Measurements from ENCODE around the gene TBX1. TPM values are rescaled to one million over a fixed set of nuclear protein-coding genes. Genes with fewer than 3 reads are reported as not detected.
"Not testable (repeated sequence)": the region's sequence is repeated elsewhere in the genome, so short reads cannot be mapped to it uniquely, and the experiment has no call there.

Gene TBX1
- total RNA-seq, 2 donors from 2014 or later = 1.1 to 2.9 TPM

- Mint-ChIP-seq H3K9me3 (no peaks in the 10 kb centered on the region), H3K4me3 (no peak overlapping the region), H3K4me1 (ENCODE audit: low read depth in 2 of 2) (peaks cover 0 to 18% of the 10 kb centered on the region in 2 donors), H3K27ac (no peak overlapping the region), H3K36me3 (no peaks in the 10 kb centered on the region), H3K27me3 (peaks cover 19 to 28% of the 10 kb centered on the region in 2 donors)
- ATAC-seq (no peak), DNase-seq (ENCODE audit: low spot score) (no peak)
Measured at GRCh38 chr22:19766240-19766510, 5.6 kb downstream of the TBX1 start.

GRCh38 chr22:19766511-19767426, 6.2 kb downstream of the TBX1 start:
- Mint-ChIP-seq H3K27me3 (peaks cover 16 to 31% of the 10 kb centered on the region in 2 donors), H3K27ac (no peak overlapping the region), H3K4me3 (peak overlapping the region; percentile 56), H3K36me3 (no peaks in the 10 kb centered on the region), H3K4me1 (ENCODE audit: low read depth in 2 of 2) (peaks cover 0 to 15% of the 10 kb centered on the region in 2 donors), H3K9me3 (no peaks in the 10 kb centered on the region)
- peak; percentile 78 for DNase-seq (ENCODE audit: low spot score)
- ATAC-seq = peak; percentile 74 to 81

- peak in 1 of 2 donors; percentile 61 for ATAC-seq
- Mint-ChIP-seq H3K4me1 (ENCODE audit: low read depth in 2 of 2) (peaks cover 0 to 15% of the 10 kb centered on the region in 2 donors), H3K27ac (no peak overlapping the region), H3K4me3 (peak overlapping the region; percentile 56), H3K36me3 (no peaks in the 10 kb centered on the region), H3K9me3 (no peaks in the 10 kb centered on the region), H3K27me3 (peaks cover 14 to 40% of the 10 kb centered on the region in 2 donors)
- no peak for DNase-seq (ENCODE audit: low spot score)
Measured at GRCh38 chr22:19767427-19768341, 7.1 kb downstream of the TBX1 start.

GRCh38 chr22:19769393-19769715, 8.8 kb downstream of the TBX1 start:
- Mint-ChIP-seq H3K27ac (no peak overlapping the region), H3K36me3 (no peaks in the 10 kb centered on the region), H3K4me1 (ENCODE audit: low read depth in 2 of 2) (peaks cover 0 to 15% of the 10 kb centered on the region in 2 donors), H3K9me3 (no peaks in the 10 kb centered on the region), H3K27me3 (peaks cover 14 to 42% of the 10 kb centered on the region in 2 donors), H3K4me3 (no peak overlapping the region)
- DNase-seq (ENCODE audit: low spot score) (no peak), ATAC-seq (no peak)

GRCh38 chr22:19770349-19771220, 10.0 kb downstream of the TBX1 start:
- Mint-ChIP-seq H3K36me3 (no peaks in the 10 kb centered on the region), H3K27ac (no peak overlapping the region), H3K4me1 (ENCODE audit: low read depth in 2 of 2) (peaks cover 0 to 13% of the 10 kb centered on the region in 2 donors), H3K27me3 (peaks cover 10 to 37% of the 10 kb centered on the region in 2 donors), H3K4me3 (no peak overlapping the region), H3K9me3 (no peaks in the 10 kb centered on the region)
- DNase-seq (ENCODE audit: low spot score) (no peak), ATAC-seq (no peak)

GRCh38 chr22:19772422-19772672, 11.8 kb downstream of the TBX1 start:
- H3K36me3 Mint-ChIP-seq = no peaks in the 10 kb centered on the region
- peaks cover 10 to 33% of the 10 kb centered on the region in 2 donors for H3K27me3 Mint-ChIP-seq
- ATAC-seq (no peak), DNase-seq (ENCODE audit: low spot score) (no peak)
- no peak overlapping the region for H3K27ac Mint-ChIP-seq
- peaks cover 0 to 14% of the 10 kb centered on the region in 2 donors for H3K4me1 Mint-ChIP-seq (ENCODE audit: low read depth in 2 of 2)
- no peak overlapping the region for H3K4me3 Mint-ChIP-seq
- H3K9me3 Mint-ChIP-seq = no peaks in the 10 kb centered on the region

GRCh38 chr22:19772673-19773469, 12.3 kb downstream of the TBX1 start:
- no peak for DNase-seq (ENCODE audit: low spot score)

GRCh38 chr22:19773470-19774040, 13.0 kb downstream of the TBX1 start:
- H3K36me3 Mint-ChIP-seq = no peaks in the 10 kb centered on the region
- H3K27ac Mint-ChIP-seq = no peak overlapping the region
- peaks cover 0 to 11% of the 10 kb centered on the region in 2 donors for H3K4me1 Mint-ChIP-seq (ENCODE audit: low read depth in 2 of 2)
- no peaks in the 10 kb centered on the region for H3K9me3 Mint-ChIP-seq
- no peak overlapping the region for H3K4me3 Mint-ChIP-seq
- DNase-seq (ENCODE audit: low spot score) (no peak), ATAC-seq (no peak)
- H3K27me3 Mint-ChIP-seq = peaks cover 10 to 27% of the 10 kb centered on the region in 2 donors

More at GRCh38 chr22:19772673-19773469, 12.3 kb downstream of the TBX1 start:
- no peak overlapping the region for H3K4me3 Mint-ChIP-seq
- peaks cover 0 to 11% of the 10 kb centered on the region in 2 donors for H3K4me1 Mint-ChIP-seq (ENCODE audit: low read depth in 2 of 2)
- no peak for ATAC-seq
- peaks cover 10 to 28% of the 10 kb centered on the region in 2 donors for H3K27me3 Mint-ChIP-seq
- no peak overlapping the region for H3K27ac Mint-ChIP-seq
- no peaks in the 10 kb centered on the region for H3K9me3 Mint-ChIP-seq
- no peaks in the 10 kb centered on the region for H3K36me3 Mint-ChIP-seq

GRCh38 chr22:19774628-19775027, 14.1 kb downstream of the TBX1 start:
- Mint-ChIP-seq H3K4me1 (ENCODE audit: low read depth in 2 of 2) (peaks cover 0 to 7% of the 10 kb centered on the region in 2 donors), H3K4me3 (no peak overlapping the region), H3K27me3 (peaks cover 7 to 22% of the 10 kb centered on the region in 2 donors), H3K36me3 (no peaks in the 10 kb centered on the region), H3K9me3 (no peaks in the 10 kb centered on the region), H3K27ac (no peak overlapping the region)
- no peak for ATAC-seq
- no peak for DNase-seq (ENCODE audit: low spot score)

GRCh38 chr22:19775496-19776325, 15.1 kb downstream of the TBX1 start:
- H3K27ac Mint-ChIP-seq = no peak overlapping the region
- ATAC-seq (no peak), DNase-seq (ENCODE audit: low spot score) (no peak)
- no peak overlapping the region for H3K4me3 Mint-ChIP-seq
- no peaks in the 10 kb centered on the region for H3K36me3 Mint-ChIP-seq
- H3K27me3 Mint-ChIP-seq = peaks cover 2 to 14% of the 10 kb centered on the region in 2 donors
- H3K9me3 Mint-ChIP-seq = no peaks in the 10 kb centered on the region
- H3K4me1 Mint-ChIP-seq (ENCODE audit: low read depth in 2 of 2) = peaks cover 0 to 8% of the 10 kb centered on the region in 2 donors

GRCh38 chr22:19776433-19777031, 16.0 kb downstream of the TBX1 start:
- H3K27me3 Mint-ChIP-seq = peaks cover 2 to 18% of the 10 kb centered on the region in 2 donors

GRCh38 chr22:19777192-19777591, 16.6 kb downstream of the TBX1 start:
- peaks cover 0 to 15% of the 10 kb centered on the region in 2 donors for H3K27me3 Mint-ChIP-seq
- not testable (repeated sequence) for H3K4me1 Mint-ChIP-seq (ENCODE audit: low read depth in 2 of 2); H3K27ac Mint-ChIP-seq; ATAC-seq; H3K36me3 Mint-ChIP-seq; DNase-seq (ENCODE audit: low spot score); H3K9me3 Mint-ChIP-seq; H3K4me3 Mint-ChIP-seq

More at GRCh38 chr22:19776433-19777031, 16.0 kb downstream of the TBX1 start:
- H3K4me3 Mint-ChIP-seq = no peak overlapping the region
- ATAC-seq = peak; percentile 15 to 24
- no peaks in the 10 kb centered on the region for H3K9me3 Mint-ChIP-seq
- DNase-seq (ENCODE audit: low spot score) = no peak
- peaks cover 0 to 8% of the 10 kb centered on the region in 2 donors for H3K4me1 Mint-ChIP-seq (ENCODE audit: low read depth in 2 of 2)
- no peaks in the 10 kb centered on the region for H3K36me3 Mint-ChIP-seq
- no peak overlapping the region for H3K27ac Mint-ChIP-seq
